Adrenal gland (tissue), 5 donors: ENCODE data around the gene HIVEP3.

Experiments
- CTCF ChIP-seq, 6 experiments: fragments of 450-650 bp in 4 of 6; fragments of 200-600 bp in 2 of 6; sonication (generic) in 1 of 6; IDR thresholded peaks; 1 replicate in 5 of 6; 2 replicates in 1 of 6; pipeline versions ENCODE4 v1.5.1 to v1.8.0; 2016 to 2021; ENCODE audit warnings: antibody characterized with exemption in 6 of 6, mild to moderate bottlenecking in 2 of 6, moderate library complexity in 1 of 6
- POLR2A ChIP-seq, 2 donors: fragments of 450-650 bp; IDR thresholded peaks; one replicate each; pipeline ENCODE4 v1.6.1; 2017; ENCODE audit warnings: antibody characterized with exemption in 2 of 2, mild to moderate bottlenecking in 2 of 2, moderate library complexity in 1 of 2
- donor health status: DM: no; HTN: no; CAD: no.

- TF ChIP-seq CTCF (IDR thresholded peaks at IDR 0.05) (no peak), POLR2A (IDR thresholded peaks at IDR 0.05) (no peak)
Observed at GRCh38 chr1:41773842-41774241, 144.9 kb downstream of the HIVEP3 start.
